Ishikawa (cell line): ENCODE results near the gene CD55.

ENCODE experiments used
- CEBPB ChIP-seq: IDR thresholded peaks from 2 replicates; pipeline ENCODE4 v1.6.1; 2012
- CREB1 ChIP-seq: IDR thresholded peaks from 2 replicates; pipeline ENCODE4 v1.6.1; 2012; ENCODE audit warnings: low read depth
- EGR1 ChIP-seq: IDR thresholded peaks from 2 replicates; pipeline ENCODE4 v1.6.1; 2012
- EP300 ChIP-seq: IDR thresholded peaks from 2 replicates; pipeline ENCODE4 v1.6.1; 2012; ENCODE audit warnings: borderline replicate concordance
- FOXM1 ChIP-seq: IDR thresholded peaks from 2 replicates; pipeline ENCODE4 v1.6.1; 2012; ENCODE audit warnings: low read depth, borderline replicate concordance
- NFIC ChIP-seq: IDR thresholded peaks from 2 replicates; pipeline ENCODE4 v1.6.1; 2012
- RAD21 ChIP-seq: IDR thresholded peaks from 2 replicates; pipeline ENCODE4 v1.6.1; 2012; ENCODE audit warnings: low read depth
- TAF1 ChIP-seq: IDR thresholded peaks from 2 replicates; pipeline ENCODE4 v1.6.1; 2012; ENCODE audit warnings: low read depth, mild to moderate bottlenecking
- TCF12 ChIP-seq: IDR thresholded peaks from 2 replicates; pipeline ENCODE4 v1.6.1; 2012; ENCODE audit warnings: low read depth
- TEAD4 ChIP-seq: IDR thresholded peaks from 2 replicates; pipeline ENCODE4 v1.6.1; 2012
- USF1 ChIP-seq: IDR thresholded peaks from 2 replicates; pipeline ENCODE4 v1.6.1; 2012
- YY1 ChIP-seq: IDR thresholded peaks from 2 replicates; pipeline ENCODE4 v1.6.1; 2012; ENCODE audit warnings: low read depth
- ZBTB7A ChIP-seq: IDR thresholded peaks from 2 replicates; pipeline ENCODE4 v1.6.1; 2012; ENCODE audit warnings: low read depth
- TF ChIP-seq, protein P1 (sequence below): IDR thresholded peaks from 2 replicates; pipeline ENCODE4 v1.6.1; 2012
- TF ChIP-seq, protein P2 (sequence below): IDR thresholded peaks from 2 replicates; pipeline ENCODE4 v1.6.1; 2012; ENCODE audit warnings: low read depth, mild to moderate bottlenecking

Gene CD55

DNA sequence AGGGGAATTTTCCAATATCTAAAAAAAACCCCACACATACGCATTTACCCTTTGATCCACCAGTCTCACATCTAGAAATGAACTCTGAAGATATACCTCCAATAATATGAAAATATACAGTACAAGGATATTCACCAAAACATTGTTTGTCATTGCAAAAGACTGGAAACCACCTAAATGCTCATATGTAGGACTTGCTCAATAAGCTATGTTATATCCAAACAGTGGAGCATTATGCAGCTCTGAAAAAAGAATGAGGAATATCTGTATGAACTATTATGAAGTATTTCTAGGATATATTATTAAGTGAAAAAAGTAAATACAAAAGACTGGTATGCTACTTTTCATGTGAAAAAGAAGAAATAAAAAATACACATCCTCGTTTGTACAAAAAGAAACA is 43.6 kb downstream of the CD55 start:
- no peak for TF ChIP-seq EGR1
- TF ChIP-seq, protein P1, sequence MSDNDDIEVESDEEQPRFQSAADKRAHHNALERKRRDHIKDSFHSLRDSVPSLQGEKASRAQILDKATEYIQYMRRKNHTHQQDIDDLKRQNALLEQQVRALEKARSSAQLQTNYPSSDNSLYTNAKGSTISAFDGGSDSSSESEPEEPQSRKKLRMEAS = no peak
- TF ChIP-seq EP300 = no peak
- TF ChIP-seq FOXM1 = no peak
- TF ChIP-seq, protein P2, sequence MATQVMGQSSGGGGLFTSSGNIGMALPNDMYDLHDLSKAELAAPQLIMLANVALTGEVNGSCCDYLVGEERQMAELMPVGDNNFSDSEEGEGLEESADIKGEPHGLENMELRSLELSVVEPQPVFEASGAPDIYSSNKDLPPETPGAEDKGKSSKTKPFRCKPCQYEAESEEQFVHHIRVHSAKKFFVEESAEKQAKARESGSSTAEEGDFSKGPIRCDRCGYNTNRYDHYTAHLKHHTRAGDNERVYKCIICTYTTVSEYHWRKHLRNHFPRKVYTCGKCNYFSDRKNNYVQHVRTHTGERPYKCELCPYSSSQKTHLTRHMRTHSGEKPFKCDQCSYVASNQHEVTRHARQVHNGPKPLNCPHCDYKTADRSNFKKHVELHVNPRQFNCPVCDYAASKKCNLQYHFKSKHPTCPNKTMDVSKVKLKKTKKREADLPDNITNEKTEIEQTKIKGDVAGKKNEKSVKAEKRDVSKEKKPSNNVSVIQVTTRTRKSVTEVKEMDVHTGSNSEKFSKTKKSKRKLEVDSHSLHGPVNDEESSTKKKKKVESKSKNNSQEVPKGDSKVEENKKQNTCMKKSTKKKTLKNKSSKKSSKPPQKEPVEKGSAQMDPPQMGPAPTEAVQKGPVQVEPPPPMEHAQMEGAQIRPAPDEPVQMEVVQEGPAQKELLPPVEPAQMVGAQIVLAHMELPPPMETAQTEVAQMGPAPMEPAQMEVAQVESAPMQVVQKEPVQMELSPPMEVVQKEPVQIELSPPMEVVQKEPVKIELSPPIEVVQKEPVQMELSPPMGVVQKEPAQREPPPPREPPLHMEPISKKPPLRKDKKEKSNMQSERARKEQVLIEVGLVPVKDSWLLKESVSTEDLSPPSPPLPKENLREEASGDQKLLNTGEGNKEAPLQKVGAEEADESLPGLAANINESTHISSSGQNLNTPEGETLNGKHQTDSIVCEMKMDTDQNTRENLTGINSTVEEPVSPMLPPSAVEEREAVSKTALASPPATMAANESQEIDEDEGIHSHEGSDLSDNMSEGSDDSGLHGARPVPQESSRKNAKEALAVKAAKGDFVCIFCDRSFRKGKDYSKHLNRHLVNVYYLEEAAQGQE = no peak
- TF ChIP-seq ZBTB7A = no peak
- TF ChIP-seq TEAD4 = no peak

DNA sequence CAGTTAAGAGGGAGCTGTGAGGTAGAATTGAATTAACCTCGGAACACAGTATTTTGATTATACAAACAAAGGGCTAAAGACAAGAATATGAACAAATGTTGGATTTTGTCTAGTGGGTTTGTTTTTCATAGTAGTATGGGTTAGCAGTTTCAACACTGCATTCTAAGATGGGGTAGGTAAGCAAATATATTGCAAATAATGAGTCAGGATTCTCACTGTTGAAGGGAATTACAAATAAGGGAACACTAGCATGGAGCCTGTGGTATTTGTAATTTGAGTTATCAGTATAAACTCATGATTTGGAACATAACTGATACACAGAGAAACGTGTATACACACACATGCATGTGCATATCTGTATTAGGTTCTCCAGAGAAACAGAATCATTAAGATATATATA is 44.5 kb downstream of the CD55 start:
- TF ChIP-seq YY1 (no peak), FOXM1 (no peak), NFIC (no peak), TCF12 (no peak), TEAD4 (no peak), TAF1 (no peak), ZBTB7A (no peak), USF1 (no peak), EGR1 (no peak), EP300 (no peak), CEBPB (no peak), CREB1 (no peak), RAD21 (no peak)
- TF ChIP-seq, protein P2 = no peak
- TF ChIP-seq, protein P1 = no peak

- TF ChIP-seq YY1 (no peak), FOXM1 (no peak), TCF12 (no peak), TEAD4 (no peak)
These were observed 67.2 kb downstream of the CD55 start for GRCh38 chr1:207388721-207389120.

- TF ChIP-seq EP300 = no peak
- TF ChIP-seq, protein P2 = no peak
- no peak for TF ChIP-seq CREB1
- TF ChIP-seq FOXM1 = no peak
- no peak for TF ChIP-seq USF1
- TF ChIP-seq EGR1 = no peak
- TF ChIP-seq, protein P1 = no peak
- no peak for TF ChIP-seq NFIC
- no peak for TF ChIP-seq TCF12
- TF ChIP-seq YY1 = no peak
- no peak for TF ChIP-seq TAF1
- TF ChIP-seq ZBTB7A = no peak
- TF ChIP-seq TEAD4 = no peak
- TF ChIP-seq CEBPB = no peak
- no peak for TF ChIP-seq RAD21
These were observed 68.4 kb downstream of the CD55 start for GRCh38 chr1:207389728-207390464.
